CD14-positive monocyte (primary cell): ENCODE data around the gene UPK1A. TPM values are rescaled to one million over a fixed set of nuclear protein-coding genes. Genes with fewer than 3 reads are reported as not detected.

ENCODE experiments used
- DNase-seq, 3 donors: peaks; one replicate each; pipeline ENCODE4 v3.0.0-alpha.2; 2011 to 2022
- H2AFZ ChIP-seq: 2 replicates; pipeline ENCODE4 v1.6.0; 2012; ENCODE audit warnings: mild to moderate bottlenecking, low read depth, low read length, inconsistent platforms; ENCODE audit not compliant: insufficient read depth, poor library complexity, severe bottlenecking
- H3K27ac ChIP-seq, 2 donors: 1 replicate in 1 of 2; 2 replicates in 1 of 2; pipeline ENCODE4 v1.5.1; 2012 to 2013; ENCODE audit warnings: low read length in 2 of 2, control low read depth in 1 of 2, inconsistent platforms in 1 of 2, low read depth in 1 of 2, mild to moderate bottlenecking in 1 of 2
- H3K27me3 ChIP-seq, 2 donors: one replicate each; pipeline versions ENCODE4 v1.6.0 to v1.6.1; 2011 to 2013; ENCODE audit warnings: low read length in 2 of 2; ENCODE audit not compliant: control insufficient read depth in 2 of 2, insufficient read depth in 2 of 2
- H3K36me3 ChIP-seq, 2 donors: replicated peaks in 1 of 2; 1 replicate in 1 of 2; 2 replicates in 1 of 2; pipeline versions ENCODE4 v1.5.1 to v1.6.1; 2012 to 2013; ENCODE audit warnings: low read length in 2 of 2, control low read depth in 1 of 2, inconsistent platforms in 1 of 2, mild to moderate bottlenecking in 1 of 2; ENCODE audit not compliant: insufficient read depth in 2 of 2, control insufficient read depth in 1 of 2
- H3K4me1 ChIP-seq, 2 donors: 1 replicate in 1 of 2; 2 replicates in 1 of 2; pipeline versions ENCODE4 v1.5.1 to v1.6.1; 2012 to 2013; ENCODE audit warnings: low read length in 2 of 2, control low read depth in 1 of 2, inconsistent platforms in 1 of 2, mild to moderate bottlenecking in 1 of 2, moderate library complexity in 1 of 2; ENCODE audit not compliant: insufficient read depth in 2 of 2, control insufficient read depth in 1 of 2
- H3K4me2 ChIP-seq: replicated peaks from 2 replicates; pipeline ENCODE3; 2012; ENCODE audit warnings: low read length, moderate library complexity, mild to moderate bottlenecking; ENCODE audit not compliant: poor library complexity, severe bottlenecking; ENCODE audit errors: extremely low read depth
- H3K4me3 ChIP-seq, 3 experiments: fragments of 200-600 bp in 1 of 3; sonication (generic) in 1 of 3; replicated peaks in 1 of 3; 1 replicate in 2 of 3; 2 replicates in 1 of 3; pipeline ENCODE4 v1.5.1; 2011 to 2013; ENCODE audit warnings: low read length in 3 of 3, mild to moderate bottlenecking in 3 of 3, control low read depth in 2 of 3, low read depth in 2 of 3, inconsistent platforms in 1 of 3, moderate library complexity in 1 of 3
- H3K79me2 ChIP-seq: 2 replicates; pipeline ENCODE4 v1.6.0; 2012; ENCODE audit warnings: mild to moderate bottlenecking, control low read depth, inconsistent platforms, low read length, moderate library complexity; ENCODE audit not compliant: insufficient read depth
- H3K9ac ChIP-seq: 2 replicates; pipeline ENCODE4 v1.6.0; 2017; ENCODE audit warnings: low read length, mild to moderate bottlenecking; ENCODE audit not compliant: insufficient read depth, poor library complexity, severe bottlenecking
- H3K9me3 ChIP-seq, 2 donors: replicated peaks in 1 of 2; 1 replicate in 1 of 2; 2 replicates in 1 of 2; pipeline versions ENCODE4 v1.5.1 to v1.6.1; 2012 to 2013; ENCODE audit warnings: low read length in 2 of 2, control low read depth in 1 of 2; ENCODE audit not compliant: control insufficient read depth in 1 of 2, insufficient read depth in 1 of 2
- H4K20me1 ChIP-seq: 2 replicates; pipeline ENCODE4 v1.6.0; 2012; ENCODE audit warnings: mild to moderate bottlenecking, low read length, control low read depth, moderate library complexity; ENCODE audit not compliant: insufficient read depth
- H3K27ac Mint-ChIP-seq, 7 donors: one replicate each; pipeline ENCODE4 v1.8.0; 2020; ENCODE audit warnings: mild to moderate bottlenecking in 7 of 7, mixed read lengths in 7 of 7, moderate library complexity in 6 of 7, inconsistent platforms in 2 of 7
- H3K27me3 Mint-ChIP-seq, 3 donors: one replicate each; pipeline ENCODE4 v1.8.0; 2021 to 2022; ENCODE audit warnings: low read depth in 3 of 3, mild to moderate bottlenecking in 3 of 3, mixed read lengths in 3 of 3, moderate library complexity in 3 of 3, inconsistent platforms in 1 of 3
- H3K36me3 Mint-ChIP-seq, 2 donors: one replicate each; pipeline ENCODE4 v1.8.0; 2020; ENCODE audit warnings: mixed read lengths in 2 of 2, inconsistent platforms in 1 of 2, mild to moderate bottlenecking in 1 of 2
- H3K4me1 Mint-ChIP-seq: one replicate; pipeline ENCODE4 v1.8.0; 2020; ENCODE audit warnings: mild to moderate bottlenecking, mixed read lengths
- H3K4me3 Mint-ChIP-seq, 2 donors: one replicate each; pipeline ENCODE4 v1.8.0; 2020; ENCODE audit warnings: mild to moderate bottlenecking in 2 of 2, mixed read lengths in 2 of 2, moderate library complexity in 1 of 2
- H3K9me3 Mint-ChIP-seq, 7 donors: one replicate each; pipeline ENCODE4 v1.8.0; 2020 to 2022; ENCODE audit warnings: mixed read lengths in 7 of 7, mild to moderate bottlenecking in 6 of 7, moderate library complexity in 6 of 7, inconsistent platforms in 2 of 7
- CTCF ChIP-seq: fragments of 200-600 bp; IDR thresholded peaks from one replicate; pipeline ENCODE4 v1.8.0; 2022; ENCODE audit warnings: antibody characterized with exemption, mild to moderate bottlenecking
- WGBS: methylation state at CpG from one replicate; pipeline ENCODE4 v1.1.5; 2013; ENCODE audit warnings: missing lambda C conversion rate; ENCODE audit not compliant: insufficient coverage; 5-methylcytosine and 5-hydroxymethylcytosine counted together
- intact Hi-C, 2 donors: fragments of 100-400 bp; cut with micrococcal nuclease; formaldehyde crosslinking; loops; one replicate each; pipeline versions ENCODE4 v1.15.0 to v1.15.1; 2023
- polyA plus RNA-seq, 3 donors: library from polyadenylated mRNA; depleted of rRNA in 1 of 3; unstranded in 2 of 3; stranded (reverse) in 1 of 3; fragments of 300-500 nt in 2 of 3; fragments of >200 nt in 1 of 3; fragmentation: Illumina TruSeq in 2 of 3; gene quantifications; 1 replicate in 2 of 3; 2 replicates in 1 of 3; pipeline ENCODE4 v1.2.3, GENCODE V29; 2012 to 2021

UPK1A gene
- polyA plus RNA-seq, 3 donors, result not detected

- Histone ChIP-seq H4K20me1 (peaks cover 48% of the 10 kb centered on the region), H3K9ac (no peak overlapping the region), H3K36me3 (peaks cover 61 to 70% of the 10 kb centered on the region in 2 donors), H3K4me1 (peaks cover 13 to 27% of the 10 kb centered on the region in 2 donors), H2AFZ (no peak overlapping the region), H3K4me3 (no peak overlapping the region), H3K79me2 (peaks cover 33% of the 10 kb centered on the region), H3K4me2 (no peak overlapping the region), H3K27me3 (no peaks in the 10 kb centered on the region), H3K9me3 (no peaks in the 10 kb centered on the region), H3K27ac (no peak overlapping the region)
- DNase-seq, result no peak
- H3K4me3 Mint-ChIP-seq, result no peak overlapping the region
- intact Hi-C loops, result no loop called here
- peaks cover 56 to 63% of the 10 kb centered on the region in 2 donors for H3K36me3 Mint-ChIP-seq
- TF ChIP-seq CTCF, result no peak
- peak overlapping the region in 1 of 7 donors; percentile 37 for H3K27ac Mint-ChIP-seq
- WGBS, result 98% methylated on average over 14 of the region's 16 CpGs
- H3K4me1 Mint-ChIP-seq, result peaks cover 19% of the 10 kb centered on the region
- H3K9me3 Mint-ChIP-seq, result no peaks in the 10 kb centered on the region
- H3K27me3 Mint-ChIP-seq, result peaks cover 0 to 2% (median 1%) of the 10 kb centered on the region in 3 donors
Measured at GRCh38 chr19:35721374-35721773, 55.1 kb downstream of the UPK1A start.

DNA sequence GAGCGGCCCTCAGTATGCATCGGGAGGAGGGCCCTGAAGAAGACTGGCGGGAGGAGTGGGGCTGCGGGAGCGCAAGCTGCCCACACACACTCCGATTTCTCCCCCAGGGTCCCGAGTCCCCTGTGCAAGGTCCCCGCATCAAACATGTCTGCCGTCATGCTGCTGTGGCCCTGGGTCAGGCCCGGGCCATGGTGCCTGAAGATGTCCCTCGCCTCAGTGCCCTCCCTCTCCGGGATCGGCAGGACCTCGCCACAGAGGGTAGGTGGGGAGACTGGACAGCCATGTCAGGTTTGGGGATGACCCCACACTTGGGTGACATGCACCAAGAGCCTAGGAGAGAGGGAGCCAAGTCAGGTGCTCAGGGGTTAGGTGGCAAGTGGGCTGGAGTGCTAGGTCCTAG lies 56.1 kb downstream of the UPK1A start:
- no peak for TF ChIP-seq CTCF

More for the DNA sequence above, 56.1 kb downstream of the UPK1A start:
- Mint-ChIP-seq H3K4me3 (peak overlapping the region in 1 of 2 donors; percentile 16), H3K27ac (peak overlapping the region in 4 of 7 donors; percentile 32 to 46 (median 36)), H3K36me3 (peaks cover 63 to 73% of the 10 kb centered on the region in 2 donors), H3K27me3 (peaks cover 0 to 2% (median 1%) of the 10 kb centered on the region in 3 donors), H3K9me3 (no peaks in the 10 kb centered on the region), H3K4me1 (peaks cover 15% of the 10 kb centered on the region)
- no peak for DNase-seq
- H3K27me3 ChIP-seq, result no peaks in the 10 kb centered on the region
- H3K9ac ChIP-seq, result no peak overlapping the region
- no peak overlapping the region for H3K27ac ChIP-seq
- H4K20me1 ChIP-seq, result peaks cover 51% of the 10 kb centered on the region
- no peak overlapping the region for H2AFZ ChIP-seq
- no peak overlapping the region for H3K4me2 ChIP-seq
- H3K4me1 ChIP-seq, result peaks cover 11 to 18% of the 10 kb centered on the region in 2 donors
- H3K79me2 ChIP-seq, result peaks cover 33% of the 10 kb centered on the region
- no peak overlapping the region for H3K4me3 ChIP-seq
- intact Hi-C loops, result no loop called here
- H3K36me3 ChIP-seq, result peaks cover 70 to 81% of the 10 kb centered on the region in 2 donors
- no peaks in the 10 kb centered on the region for H3K9me3 ChIP-seq
- over 99% methylated on average over 14 of the region's 14 CpGs for WGBS
